ENCODE results near the gene ULK4.
"Not testable (repeated sequence)": the region's sequence is repeated elsewhere in the genome, so short reads cannot be mapped to it uniquely, and the experiment has no call there.

Gene ULK4

DNA sequence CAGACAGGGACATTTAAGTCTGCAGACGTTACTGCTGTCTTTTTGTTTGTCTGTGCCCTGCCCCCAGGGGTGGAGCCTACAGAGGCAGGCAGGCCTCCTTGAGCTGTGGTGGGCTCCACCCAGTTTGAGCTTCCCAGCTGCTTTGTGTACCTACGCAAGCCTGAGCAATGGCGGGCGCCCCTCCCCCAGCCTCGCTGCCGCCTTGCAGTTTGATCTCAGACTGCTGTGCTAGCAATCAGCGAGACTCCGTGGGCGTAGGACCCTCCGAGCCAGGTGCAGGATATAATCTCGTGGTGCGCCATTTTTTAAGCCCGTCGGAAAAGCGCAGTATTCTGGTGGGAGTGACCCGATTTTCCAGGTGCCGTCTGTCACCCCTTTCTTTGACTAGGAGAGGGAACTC, 314.2 kb downstream of the ULK4 start:
- not testable (repeated sequence) for DNase-seq (ENCODE audit: low read depth in 2 of 2)

DNA sequence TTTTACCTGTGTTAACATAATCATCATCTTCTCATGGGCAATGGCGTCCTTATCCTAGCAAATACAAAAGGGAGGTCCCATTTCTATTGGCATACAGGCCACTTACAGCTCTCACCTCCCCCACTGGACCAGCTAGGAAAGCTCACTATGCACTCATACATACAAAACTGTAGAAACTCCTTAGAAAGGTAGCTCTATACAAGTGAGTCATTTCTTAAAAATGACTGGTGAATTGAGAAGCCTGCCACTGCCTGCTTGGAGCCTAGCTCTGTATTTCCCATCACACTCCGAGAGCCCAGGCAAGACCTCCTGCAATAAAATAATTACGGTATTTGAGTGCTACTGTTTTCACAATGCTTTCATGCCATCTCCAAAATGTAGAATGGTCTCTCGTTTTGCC, 321.8 kb downstream of the ULK4 start:
- DNase-seq (ENCODE audit: low read depth in 2 of 2) = no peak

GRCh38 chr3:41638381-41638780, 323.5 kb downstream of the ULK4 start:
- DNase-seq (ENCODE audit: low read depth in 2 of 2) = no peak

DNA sequence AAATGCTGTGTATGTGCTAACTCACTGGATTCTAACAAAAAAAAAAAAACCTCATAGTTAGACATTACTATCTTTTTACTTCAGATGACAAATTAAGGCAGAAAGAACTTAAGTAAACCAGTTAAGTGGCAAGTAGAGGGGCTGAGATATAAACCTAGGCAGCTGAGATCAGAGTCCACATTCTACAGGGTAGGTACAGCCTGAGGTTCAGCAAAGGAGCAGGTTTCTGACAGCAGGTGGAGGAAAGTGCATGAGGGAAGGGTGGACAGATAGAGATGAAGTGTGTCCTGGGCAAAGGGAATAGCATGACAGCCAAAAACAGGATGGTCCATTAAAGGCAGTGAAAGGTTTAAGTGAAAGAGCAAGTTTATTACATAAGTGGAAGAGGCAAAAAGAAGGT, 329.2 kb downstream of the ULK4 start:
- DNase-seq (ENCODE audit: low read depth in 2 of 2) = no peak

DNA sequence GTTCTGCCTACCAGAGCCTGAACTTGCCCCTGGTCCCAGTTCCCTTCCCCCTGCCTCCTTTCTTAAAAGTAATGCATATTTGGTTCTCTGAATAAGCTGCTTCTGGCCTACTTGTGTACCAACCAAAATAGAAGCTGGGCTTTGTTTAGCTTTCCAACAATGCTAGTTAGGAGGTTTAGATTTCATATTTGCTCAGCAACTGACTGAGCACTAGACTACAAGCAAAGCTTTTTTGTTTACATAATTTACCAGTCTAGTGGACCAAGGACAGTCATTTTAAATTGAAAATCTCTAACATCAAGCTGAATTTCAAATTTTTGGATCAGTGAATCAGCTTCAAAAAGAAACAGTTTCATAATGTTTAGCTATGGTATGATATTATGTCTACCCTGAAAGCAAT, 331.2 kb downstream of the ULK4 start:
- DNase-seq (ENCODE audit: low read depth in 2 of 2) = no peak

- DNase-seq (ENCODE audit: low read depth in 2 of 2) = no peak
These were observed 331.9 kb downstream of the ULK4 start for GRCh38 chr3:41629986-41630385.

DNA sequence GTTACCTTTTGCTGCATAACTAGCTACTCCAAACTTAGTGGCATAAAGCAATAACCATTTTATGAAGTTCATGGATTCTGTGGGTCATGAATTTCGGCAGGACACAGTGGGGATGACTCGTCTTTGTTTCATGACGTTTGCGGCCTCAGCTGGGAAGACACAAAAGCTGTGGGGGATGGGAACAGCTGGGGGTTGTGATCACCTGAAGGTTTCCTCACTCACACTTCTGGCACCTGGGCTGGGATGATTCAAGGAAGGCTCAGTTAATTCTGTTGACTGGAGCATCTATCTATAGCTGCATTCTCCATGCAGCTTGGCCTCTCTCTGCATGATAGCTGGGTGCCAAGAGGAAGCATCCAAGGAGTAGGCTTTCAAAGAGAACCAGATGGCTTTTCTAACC, 332.8 kb downstream of the ULK4 start:
- DNase-seq (ENCODE audit: low read depth in 2 of 2) = no peak

GRCh38 chr3:41627477-41628087, 334.3 kb downstream of the ULK4 start:
- no peak for DNase-seq (ENCODE audit: low read depth in 2 of 2)

DNA sequence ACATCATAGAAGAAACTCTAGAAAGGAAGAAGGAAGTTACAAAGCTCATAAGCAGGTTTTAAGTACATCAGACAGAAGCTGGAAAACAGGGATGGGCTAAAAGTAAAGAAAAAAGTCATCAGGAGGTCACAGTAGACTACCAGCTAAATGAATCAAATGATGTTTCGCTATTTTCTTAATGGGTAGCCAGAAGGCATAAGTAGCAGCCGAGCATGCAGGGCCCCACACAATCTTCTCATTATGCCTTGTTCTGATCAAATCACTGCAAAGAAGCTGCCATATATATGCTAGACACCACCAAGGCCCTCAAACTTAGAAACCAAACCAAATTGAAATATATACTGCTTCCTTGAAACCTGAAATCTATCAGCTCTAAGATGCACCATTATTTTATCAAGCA, 349.1 kb downstream of the ULK4 start:
- DNase-seq (ENCODE audit: low read depth in 2 of 2) = no peak

DNA sequence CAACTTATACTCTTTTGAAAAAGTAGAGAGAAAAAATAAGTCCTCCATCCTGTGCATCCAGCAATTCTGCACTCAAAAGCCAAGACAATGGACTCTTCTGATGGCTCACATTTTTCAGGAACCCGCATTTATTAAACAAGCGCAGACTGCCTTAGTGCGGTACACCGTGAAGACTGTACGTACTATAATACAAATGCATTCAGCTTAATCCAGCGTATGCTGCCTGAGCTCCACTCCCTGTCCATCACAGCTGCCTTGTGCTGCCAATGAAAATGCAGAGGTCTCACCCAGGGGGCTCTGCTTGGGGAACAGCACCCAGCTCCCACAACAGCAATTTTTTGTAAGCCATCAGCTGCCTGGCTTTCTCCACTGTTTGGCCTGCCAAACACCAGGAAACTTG, 350.9 kb downstream of the ULK4 start:
- no peak for DNase-seq (ENCODE audit: low read depth in 2 of 2)

DNA sequence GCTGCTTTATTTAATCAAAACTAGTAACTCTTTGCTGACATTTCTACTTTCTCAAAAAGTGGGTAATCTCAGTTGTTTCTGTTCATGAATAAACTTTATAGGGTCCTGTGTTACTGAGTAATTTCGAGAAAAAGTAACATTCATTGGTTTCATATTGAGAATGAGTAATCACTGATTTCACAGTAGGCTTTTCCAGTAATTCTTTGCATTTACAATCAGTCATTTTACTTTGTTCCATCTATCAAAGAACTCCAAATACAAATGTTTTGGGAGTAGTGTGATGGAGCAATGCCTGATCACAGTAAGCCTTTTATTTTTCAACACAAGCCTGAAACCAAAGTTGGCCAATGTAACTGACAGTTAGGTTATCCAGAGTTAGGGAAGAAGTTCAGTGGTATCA, 353.6 kb downstream of the ULK4 start:
- DNase-seq (ENCODE audit: low read depth in 2 of 2) = no peak

GRCh38 chr3:41603807-41604206, 358.1 kb downstream of the ULK4 start:
- no peak for DNase-seq (ENCODE audit: low read depth in 2 of 2)

- no peak for DNase-seq (ENCODE audit: low read depth in 2 of 2)
These were observed 359.8 kb downstream of the ULK4 start for GRCh38 chr3:41602121-41602520.

GRCh38 chr3:41601404-41601987, 360.4 kb downstream of the ULK4 start:
- DNase-seq (ENCODE audit: low read depth in 2 of 2) = no peak

DNA sequence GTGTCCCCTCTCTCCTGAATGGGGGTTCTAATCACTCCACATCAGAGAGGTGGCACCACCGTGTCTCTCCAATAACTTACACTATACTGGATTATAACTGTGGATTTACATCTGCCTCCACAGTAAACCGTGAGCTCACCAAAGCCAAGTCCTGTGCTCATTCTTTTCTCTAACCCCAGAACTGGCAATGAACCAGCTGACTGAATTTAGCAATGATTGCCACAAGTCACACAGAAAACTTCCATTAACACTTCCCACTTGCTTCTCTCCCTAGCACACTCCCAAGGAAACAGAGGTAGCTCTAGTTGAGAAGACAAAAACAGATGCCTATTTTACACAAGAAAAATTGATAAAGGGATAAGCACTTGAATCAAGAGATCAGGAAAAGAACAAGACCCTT, 361.3 kb downstream of the ULK4 start:
- no peak for DNase-seq (ENCODE audit: low read depth in 2 of 2)

DNA sequence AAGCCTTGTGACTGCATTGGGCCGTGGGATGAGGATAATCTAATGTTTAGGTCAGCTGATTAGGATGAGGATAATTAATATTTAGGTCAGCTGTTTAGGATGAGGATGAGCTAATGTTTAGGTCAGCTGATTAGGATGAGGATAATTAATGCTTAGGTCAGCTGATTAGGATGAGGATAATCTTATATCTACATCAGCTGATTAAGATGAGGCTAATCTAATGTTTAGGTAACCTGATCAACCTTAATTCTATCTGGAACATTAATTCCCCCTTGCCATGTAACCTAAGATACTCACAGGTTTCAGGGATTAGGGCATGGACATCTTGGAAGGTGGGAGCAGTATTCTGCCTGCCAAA, 362.8 kb downstream of the ULK4 start:
- no peak for DNase-seq (ENCODE audit: low read depth in 2 of 2)

DNA sequence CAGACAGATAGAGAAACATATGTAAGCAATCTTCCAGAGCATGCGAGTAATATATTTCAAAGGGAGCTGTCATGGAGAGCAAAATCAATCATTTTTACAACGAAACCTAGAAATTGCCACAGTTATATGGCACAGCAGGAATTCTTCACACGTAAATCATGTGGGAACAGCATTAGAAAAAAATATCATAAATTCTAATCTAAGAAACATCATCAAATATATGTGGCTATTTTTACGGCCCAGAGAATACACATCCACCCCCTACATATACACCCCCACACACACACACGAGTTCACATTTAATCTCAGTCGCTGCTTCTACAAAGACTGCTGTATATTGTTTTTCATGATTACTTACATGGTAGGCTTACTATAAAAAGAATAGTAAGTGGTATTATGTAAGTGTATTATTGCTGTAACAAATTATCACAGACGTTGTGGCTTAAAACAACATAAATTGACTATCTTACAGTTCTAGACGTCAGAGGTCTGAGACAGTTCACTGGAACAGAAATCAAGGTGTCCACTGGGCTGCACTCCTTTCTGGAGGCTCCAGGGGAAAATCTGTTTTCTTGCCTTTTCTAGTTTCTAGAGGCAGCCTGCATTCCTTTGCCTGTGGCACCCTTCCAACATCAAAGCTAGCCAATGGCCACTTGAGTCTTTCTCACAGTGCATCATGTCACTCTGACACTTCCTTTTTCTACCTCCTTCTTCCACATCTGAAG, 363.3 kb downstream of the ULK4 start:
- DNase-seq (ENCODE audit: low read depth in 2 of 2) = no peak

GRCh38 chr3:41593774-41594173, 368.1 kb downstream of the ULK4 start:
- no peak for DNase-seq (ENCODE audit: low read depth in 2 of 2)

DNA sequence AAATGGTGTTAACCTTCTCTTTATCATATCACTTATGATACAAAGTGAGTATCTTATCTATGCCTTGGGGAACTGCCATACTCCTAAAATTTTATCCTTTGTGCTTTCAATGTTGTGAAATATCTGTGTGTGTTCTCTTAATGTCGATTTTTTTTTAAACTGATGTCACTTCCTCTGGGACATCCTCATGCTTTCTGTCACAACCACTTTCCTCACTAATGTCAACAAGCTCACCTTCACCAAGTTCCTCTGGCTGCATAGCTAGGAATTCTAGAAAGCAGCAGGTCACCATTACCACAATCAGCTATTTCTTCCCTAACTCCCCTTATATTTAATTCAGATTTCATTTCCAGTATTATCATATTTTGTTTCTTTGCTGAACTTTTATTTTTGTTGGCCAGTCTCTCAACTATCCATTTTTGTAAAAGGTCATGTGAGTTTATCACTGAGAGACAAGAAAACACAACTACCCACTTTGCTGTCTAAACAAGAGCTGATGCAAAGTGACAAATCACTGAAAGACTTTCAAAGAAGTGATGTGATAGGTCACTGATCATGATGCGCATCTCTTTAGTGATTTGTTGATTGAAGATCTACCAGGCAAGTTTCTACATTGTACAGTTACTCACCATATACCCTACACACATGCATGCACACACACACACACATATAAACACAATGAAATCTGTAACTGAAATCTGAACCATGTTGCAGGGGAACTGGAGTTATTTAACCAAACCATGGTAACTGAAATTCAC, 369.0 kb downstream of the ULK4 start:
- DNase-seq (ENCODE audit: low read depth in 2 of 2) = no peak

- DNase-seq (ENCODE audit: low read depth in 2 of 2) = no peak
These were observed 378.9 kb downstream of the ULK4 start for GRCh38 chr3:41583014-41583413.

- no peak for DNase-seq (ENCODE audit: low read depth in 2 of 2)
These were observed 380.2 kb downstream of the ULK4 start for GRCh38 chr3:41581700-41582099.

- no peak for DNase-seq (ENCODE audit: low read depth in 2 of 2)
These were observed 381.5 kb downstream of the ULK4 start for GRCh38 chr3:41580274-41580959.
